H1 (cell line): ENCODE measurements around the gene CIAO3. TPM values are rescaled to one million over a fixed set of nuclear protein-coding genes. Genes with fewer than 3 reads are reported as not detected.

Experiments
- CHD7 ChIP-seq: fragments of 300-600 bp; sonication (generic); IDR thresholded peaks from 2 replicates; pipeline ENCODE4 v1.7.1; 2012; ENCODE audit warnings: low read length, moderate library complexity, mild to moderate bottlenecking, inconsistent platforms; ENCODE audit not compliant: insufficient replicate concordance
- HDAC2 ChIP-seq, 2 experiments: fragments of 300-600 bp in 1 of 2; sonication (generic) in 1 of 2; IDR thresholded peaks; 2 replicates each; pipeline ENCODE4 v1.6.1; 2011 to 2012; ENCODE audit warnings: low read depth in 2 of 2, low read length in 2 of 2, mild to moderate bottlenecking in 2 of 2, moderate library complexity in 2 of 2, borderline replicate concordance in 1 of 2, inconsistent platforms in 1 of 2
- SP1 ChIP-seq: IDR thresholded peaks from 2 replicates; pipeline ENCODE4 v1.6.1; 2011; ENCODE audit warnings: low read depth, low read length
- polyA plus RNA-seq, 7 experiments: library from polyadenylated mRNA; depleted of rRNA in 3 of 7; stranded (reverse) in 5 of 7; unstranded in 2 of 7; fragments of >200 nt in 5 of 7; fragments of 200-250 nt in 2 of 7; gene quantifications; 1 replicate in 5 of 7; 2 replicates in 1 of 7; 4 replicates in 1 of 7; pipeline versions ENCODE4 v1.2.1 to v1.2.3, GENCODE V29; 2011 to 2013; ENCODE audit warnings: missing spikeins in 2 of 7, mixed read lengths in 2 of 7
- total RNA-seq: library from RNA; stranded (reverse); fragmentation: NEBNext Ultra II Directional; extraction: Animal tissue kit (Norgen Biotek cat#: 25700); gene quantifications from 2 replicates; pipeline ENCODE4 v1.2.1, GENCODE V29; 2021

The CIAO3 gene
- total and polyA plus RNA-seq, 2 of the 8 experiments (the other 6 are each of a cell fraction or from before 2014, with no cell fraction given), result 20.0 to 20.4 TPM

DNA sequence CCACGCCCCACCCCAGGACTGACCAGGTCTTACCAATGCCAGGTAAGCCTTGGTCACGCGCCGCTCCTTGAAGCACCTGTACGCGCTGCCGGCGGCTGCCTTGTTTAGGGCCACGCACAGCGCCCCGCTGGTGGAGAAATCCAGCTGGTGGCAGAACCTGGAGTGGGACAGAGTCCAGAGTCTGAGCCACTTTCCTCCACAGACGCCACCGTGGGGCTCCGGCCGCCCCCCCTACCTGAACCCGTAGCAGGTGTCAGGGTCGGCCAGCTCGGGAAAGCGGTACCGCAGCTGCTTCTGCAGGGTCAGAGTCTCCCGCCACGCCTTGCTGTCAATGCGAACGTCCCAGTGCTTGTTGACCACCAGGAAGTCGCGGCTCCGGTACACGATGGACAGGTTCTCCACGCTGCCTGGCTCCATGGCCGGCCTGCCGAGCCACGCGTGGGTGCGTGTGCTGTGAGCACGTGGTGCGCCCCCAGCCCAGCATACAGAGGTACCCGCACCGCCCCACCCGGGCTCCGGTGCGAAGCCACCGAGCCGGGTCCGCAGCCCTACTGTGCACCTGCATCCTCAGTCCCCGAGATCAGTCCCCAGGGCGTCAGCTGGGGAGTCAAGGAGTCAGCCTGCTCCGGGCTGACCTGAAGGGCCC is 46.6 kb upstream of the CIAO3 start (continued):
- no peak for TF ChIP-seq CHD7
- no peak for TF ChIP-seq SP1
- TF ChIP-seq HDAC2 (IDR thresholded peaks at IDR 0.05; ENCODE audit: borderline replicate concordance in 1 of 2, low read depth in 2 of 2, low read length in 2 of 2), result no peak
- TF ChIP-seq, all 59 proteins: peak for 0
